Mesothelial cell of epicardium (in vitro differentiated cells): Measurements from ENCODE around the gene UGT2A3. TPM values are rescaled to one million over a fixed set of nuclear protein-coding genes. Genes with fewer than 3 reads are reported as not detected.

ENCODE experiments used
- DNase-seq, 2 experiments: peaks; one replicate each; pipeline ENCODE4 v3.0.0; 2021; ENCODE audit warnings: low spot score in 2 of 2; ENCODE audit not compliant: unreplicated experiment in 2 of 2
- H3K27ac Mint-ChIP-seq: 2 replicates; pipeline ENCODE4 v1.8.0; 2021; ENCODE audit warnings: mixed read lengths
- H3K27me3 Mint-ChIP-seq: 2 replicates; pipeline ENCODE4 v1.8.0; 2021; ENCODE audit warnings: low read depth, mixed read lengths
- H3K36me3 Mint-ChIP-seq: 2 replicates; pipeline ENCODE4 v1.8.0; 2021; ENCODE audit warnings: mixed read lengths
- H3K4me1 Mint-ChIP-seq: 2 replicates; pipeline ENCODE4 v1.8.0; 2021; ENCODE audit warnings: mixed read lengths
- H3K4me3 Mint-ChIP-seq: 2 replicates; pipeline ENCODE4 v1.8.0; 2021; ENCODE audit warnings: mild to moderate bottlenecking, moderate library complexity, mixed read lengths
- H3K9me3 Mint-ChIP-seq: 2 replicates; pipeline ENCODE4 v1.8.0; 2021; ENCODE audit warnings: mixed read lengths
- total RNA-seq: library from RNA; stranded (reverse); gene quantifications from 3 replicates; pipeline ENCODE4 v1.2.1, GENCODE V29; 2021
- TF ChIP-seq, protein P1 (sequence below): fragments of 200-600 bp; sonication (generic); IDR thresholded peaks from one replicate; pipeline ENCODE4 v1.5.0; 2021; ENCODE audit warnings: antibody characterized with exemption; ENCODE audit not compliant: unreplicated experiment

The UGT2A3 gene
- not detected in 3 replicates for total RNA-seq

DNA sequence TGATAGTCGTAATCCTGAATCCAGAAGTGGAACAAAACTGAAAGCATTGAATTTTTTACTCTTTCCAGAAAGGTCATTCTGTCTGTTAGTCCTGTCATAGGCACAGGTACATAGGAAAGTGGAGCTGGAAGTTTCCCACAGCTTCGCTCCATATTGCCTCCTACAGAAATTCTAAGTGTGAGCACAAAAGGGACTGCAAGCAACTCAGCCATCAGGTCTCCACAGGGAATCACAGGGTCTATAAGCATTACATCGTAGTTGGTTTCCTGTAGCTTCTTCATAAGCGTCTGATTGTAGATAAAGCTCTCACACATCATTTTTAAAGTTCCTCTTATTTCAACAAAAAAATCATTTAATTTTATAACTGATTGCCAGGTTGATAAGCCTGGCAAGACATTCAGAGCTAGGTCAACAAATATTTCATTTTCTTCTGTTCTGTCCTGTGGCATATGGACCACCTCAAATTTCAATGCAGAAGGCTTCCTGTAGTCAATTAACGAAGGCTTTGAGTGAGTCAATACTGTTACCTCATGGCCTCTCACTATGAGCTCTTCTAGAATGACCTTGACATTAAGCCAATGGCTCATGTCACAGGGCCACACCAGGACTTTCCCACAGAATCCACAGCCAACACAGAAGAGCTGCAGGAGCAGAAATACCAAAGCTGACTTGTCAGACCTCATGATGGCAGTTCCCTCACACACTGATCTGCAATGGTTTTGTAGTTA lies at the start of gene UGT2A3:
TSS of gene UGT2A3 (minus strand) at position 727 of the 728 bp plus-strand sequence. CDS start at position 683, 44 bp downstream.
- H3K4me1 Mint-ChIP-seq: peaks cover 15% of the 10 kb centered on the region
- H3K27ac Mint-ChIP-seq: no peak within 1 kb of the TSS
- DNase-seq: no peak
- H3K27me3 Mint-ChIP-seq: no peaks in the 10 kb centered on the region
- no peaks in the 10 kb centered on the region for H3K36me3 Mint-ChIP-seq
- H3K9me3 Mint-ChIP-seq: peaks cover 11% of the 10 kb centered on the region
- H3K4me3 Mint-ChIP-seq: no peak within 1 kb of the TSS
- TF ChIP-seq, protein P1, sequence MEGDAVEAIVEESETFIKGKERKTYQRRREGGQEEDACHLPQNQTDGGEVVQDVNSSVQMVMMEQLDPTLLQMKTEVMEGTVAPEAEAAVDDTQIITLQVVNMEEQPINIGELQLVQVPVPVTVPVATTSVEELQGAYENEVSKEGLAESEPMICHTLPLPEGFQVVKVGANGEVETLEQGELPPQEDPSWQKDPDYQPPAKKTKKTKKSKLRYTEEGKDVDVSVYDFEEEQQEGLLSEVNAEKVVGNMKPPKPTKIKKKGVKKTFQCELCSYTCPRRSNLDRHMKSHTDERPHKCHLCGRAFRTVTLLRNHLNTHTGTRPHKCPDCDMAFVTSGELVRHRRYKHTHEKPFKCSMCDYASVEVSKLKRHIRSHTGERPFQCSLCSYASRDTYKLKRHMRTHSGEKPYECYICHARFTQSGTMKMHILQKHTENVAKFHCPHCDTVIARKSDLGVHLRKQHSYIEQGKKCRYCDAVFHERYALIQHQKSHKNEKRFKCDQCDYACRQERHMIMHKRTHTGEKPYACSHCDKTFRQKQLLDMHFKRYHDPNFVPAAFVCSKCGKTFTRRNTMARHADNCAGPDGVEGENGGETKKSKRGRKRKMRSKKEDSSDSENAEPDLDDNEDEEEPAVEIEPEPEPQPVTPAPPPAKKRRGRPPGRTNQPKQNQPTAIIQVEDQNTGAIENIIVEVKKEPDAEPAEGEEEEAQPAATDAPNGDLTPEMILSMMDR: no peak

DNA sequence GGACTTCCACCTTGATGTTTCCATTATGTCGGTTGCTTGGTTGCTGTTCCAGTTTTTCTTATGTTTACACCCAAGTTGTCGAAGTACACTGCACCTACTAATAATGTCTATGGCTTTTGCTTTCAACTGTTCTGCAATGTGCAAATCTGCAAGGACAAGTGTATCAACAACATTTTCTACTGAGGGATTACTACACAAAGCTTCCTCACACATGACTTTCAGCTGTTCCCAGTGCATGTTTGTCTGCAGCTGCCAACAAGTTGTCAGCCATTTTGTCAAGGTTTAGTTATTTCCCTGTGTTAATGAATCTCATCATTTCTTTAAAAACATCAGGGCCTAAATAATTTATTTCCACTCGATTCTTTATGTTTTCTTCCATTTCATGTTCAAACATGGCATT lies 45.4 kb upstream of the UGT2A3 start:
- no peak for DNase-seq
- peaks cover 7% of the 10 kb centered on the region for H3K4me1 Mint-ChIP-seq

DNA sequence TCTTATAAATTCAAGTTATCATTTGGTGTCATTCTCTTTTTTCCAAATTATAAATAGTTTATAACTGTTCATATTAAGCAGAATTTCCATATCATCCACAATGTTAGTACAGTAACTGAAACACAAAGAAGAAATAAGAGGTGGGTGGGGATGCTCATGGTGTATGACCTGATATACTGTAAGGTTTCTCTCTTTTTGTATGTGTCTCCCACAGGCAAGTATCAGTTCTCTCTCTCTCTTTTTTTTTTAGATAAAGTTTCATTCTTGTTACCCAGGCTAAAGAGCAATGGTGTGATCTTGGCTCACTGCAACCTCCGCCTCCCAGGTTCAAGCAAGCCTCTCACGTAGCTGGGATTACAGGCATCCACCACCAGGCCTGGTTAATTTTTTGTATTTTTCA lies 43.7 kb upstream of the UGT2A3 start:
- Mint-ChIP-seq H3K27ac (no peak overlapping the region), H3K9me3 (no peaks in the 10 kb centered on the region)

More for the DNA sequence above, 45.4 kb upstream of the UGT2A3 start:
- Mint-ChIP-seq H3K9me3 (no peaks in the 10 kb centered on the region), H3K27me3 (no peaks in the 10 kb centered on the region), H3K27ac (no peak overlapping the region), H3K4me3 (no peak overlapping the region), H3K36me3 (no peaks in the 10 kb centered on the region)
- TF ChIP-seq, protein P1: no peak

DNA sequence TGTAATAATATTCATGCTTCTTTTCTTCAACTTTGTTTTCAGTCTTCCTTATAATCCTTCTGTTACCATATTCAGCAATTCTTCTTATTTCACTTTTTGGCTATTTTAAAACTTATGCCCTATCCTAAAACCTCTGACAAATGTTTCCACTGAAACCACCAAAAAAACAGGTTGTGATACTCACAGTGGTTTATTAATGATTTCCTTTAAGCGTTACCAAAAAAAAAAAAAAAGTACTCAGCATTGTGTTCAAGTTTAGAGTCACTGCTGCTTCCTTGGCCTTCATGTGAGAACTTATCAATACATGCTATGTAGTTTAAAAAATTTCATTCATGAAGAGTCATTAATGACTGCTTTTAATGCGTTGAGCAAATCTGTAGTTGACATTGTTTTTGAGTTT lies 35.4 kb upstream of the UGT2A3 start:
- TF ChIP-seq, protein P1: no peak
- H3K4me3 Mint-ChIP-seq: no peak overlapping the region
- H3K4me1 Mint-ChIP-seq: peaks cover 10% of the 10 kb centered on the region
- H3K27ac Mint-ChIP-seq: no peak overlapping the region
- DNase-seq: no peak
- no peaks in the 10 kb centered on the region for H3K36me3 Mint-ChIP-seq
- H3K9me3 Mint-ChIP-seq: peaks cover 16% of the 10 kb centered on the region
- H3K27me3 Mint-ChIP-seq: no peaks in the 10 kb centered on the region

More for the DNA sequence above, 43.7 kb upstream of the UGT2A3 start:
- Mint-ChIP-seq H3K36me3 (no peaks in the 10 kb centered on the region), H3K4me1 (peaks cover 7% of the 10 kb centered on the region), H3K4me3 (no peak overlapping the region), H3K27me3 (no peaks in the 10 kb centered on the region)
- DNase-seq: no peak
- TF ChIP-seq, protein P1: no peak

DNA sequence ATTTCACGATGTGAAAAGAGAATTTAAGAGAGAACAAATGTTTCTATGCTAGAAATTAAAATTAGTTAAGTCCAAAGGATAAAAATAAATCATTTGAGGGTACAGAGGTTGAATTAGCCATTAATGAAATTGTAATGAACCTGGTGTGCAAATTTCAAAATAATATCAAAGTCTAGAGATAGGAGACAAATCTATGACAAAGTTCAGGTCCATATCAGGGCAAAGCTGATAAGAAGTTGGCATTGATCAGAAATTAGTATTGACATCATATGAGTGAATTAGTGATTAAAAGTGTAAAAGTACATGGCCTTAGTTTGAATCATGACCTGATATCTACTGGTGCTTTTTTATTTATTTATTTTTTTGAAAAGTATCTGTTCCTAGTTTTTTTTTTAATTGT lies 33.8 kb upstream of the UGT2A3 start:
- no peak overlapping the region for H3K27ac Mint-ChIP-seq
- DNase-seq: no peak

More for the DNA sequence above, 33.8 kb upstream of the UGT2A3 start:
- H3K4me1 Mint-ChIP-seq: peaks cover 10% of the 10 kb centered on the region
- H3K4me3 Mint-ChIP-seq: no peak overlapping the region
- TF ChIP-seq, protein P1: no peak
- peaks cover 19% of the 10 kb centered on the region for H3K9me3 Mint-ChIP-seq
- no peaks in the 10 kb centered on the region for H3K36me3 Mint-ChIP-seq
- H3K27me3 Mint-ChIP-seq: no peaks in the 10 kb centered on the region
